CD14-positive monocyte (primary cell): ENCODE data around the gene CTNND2. TPM values are rescaled to one million over a fixed set of nuclear protein-coding genes. Genes with fewer than 3 reads are reported as not detected.

ENCODE experiments used
- DNase-seq, 3 donors: peaks; one replicate each; pipeline ENCODE4 v3.0.0-alpha.2; 2011 to 2022
- H2AFZ ChIP-seq: 2 replicates; pipeline ENCODE4 v1.6.0; 2012; ENCODE audit warnings: mild to moderate bottlenecking, low read depth, low read length, inconsistent platforms; ENCODE audit not compliant: insufficient read depth, poor library complexity, severe bottlenecking
- H3K27ac ChIP-seq, 2 donors: 1 replicate in 1 of 2; 2 replicates in 1 of 2; pipeline ENCODE4 v1.5.1; 2012 to 2013; ENCODE audit warnings: low read length in 2 of 2, control low read depth in 1 of 2, inconsistent platforms in 1 of 2, low read depth in 1 of 2, mild to moderate bottlenecking in 1 of 2
- H3K27me3 ChIP-seq, 2 donors: one replicate each; pipeline versions ENCODE4 v1.6.0 to v1.6.1; 2011 to 2013; ENCODE audit warnings: low read length in 2 of 2; ENCODE audit not compliant: control insufficient read depth in 2 of 2, insufficient read depth in 2 of 2
- H3K36me3 ChIP-seq, 2 donors: replicated peaks in 1 of 2; 1 replicate in 1 of 2; 2 replicates in 1 of 2; pipeline versions ENCODE4 v1.5.1 to v1.6.1; 2012 to 2013; ENCODE audit warnings: low read length in 2 of 2, control low read depth in 1 of 2, inconsistent platforms in 1 of 2, mild to moderate bottlenecking in 1 of 2; ENCODE audit not compliant: insufficient read depth in 2 of 2, control insufficient read depth in 1 of 2
- H3K4me1 ChIP-seq, 2 donors: 1 replicate in 1 of 2; 2 replicates in 1 of 2; pipeline versions ENCODE4 v1.5.1 to v1.6.1; 2012 to 2013; ENCODE audit warnings: low read length in 2 of 2, control low read depth in 1 of 2, inconsistent platforms in 1 of 2, mild to moderate bottlenecking in 1 of 2, moderate library complexity in 1 of 2; ENCODE audit not compliant: insufficient read depth in 2 of 2, control insufficient read depth in 1 of 2
- H3K4me2 ChIP-seq: replicated peaks from 2 replicates; pipeline ENCODE3; 2012; ENCODE audit warnings: low read length, moderate library complexity, mild to moderate bottlenecking; ENCODE audit not compliant: poor library complexity, severe bottlenecking; ENCODE audit errors: extremely low read depth
- H3K4me3 ChIP-seq, 3 experiments: fragments of 200-600 bp in 1 of 3; sonication (generic) in 1 of 3; replicated peaks in 1 of 3; 1 replicate in 2 of 3; 2 replicates in 1 of 3; pipeline ENCODE4 v1.5.1; 2011 to 2013; ENCODE audit warnings: low read length in 3 of 3, mild to moderate bottlenecking in 3 of 3, control low read depth in 2 of 3, low read depth in 2 of 3, inconsistent platforms in 1 of 3, moderate library complexity in 1 of 3
- H3K79me2 ChIP-seq: 2 replicates; pipeline ENCODE4 v1.6.0; 2012; ENCODE audit warnings: mild to moderate bottlenecking, control low read depth, inconsistent platforms, low read length, moderate library complexity; ENCODE audit not compliant: insufficient read depth
- H3K9ac ChIP-seq: 2 replicates; pipeline ENCODE4 v1.6.0; 2017; ENCODE audit warnings: low read length, mild to moderate bottlenecking; ENCODE audit not compliant: insufficient read depth, poor library complexity, severe bottlenecking
- H3K9me3 ChIP-seq, 2 donors: replicated peaks in 1 of 2; 1 replicate in 1 of 2; 2 replicates in 1 of 2; pipeline versions ENCODE4 v1.5.1 to v1.6.1; 2012 to 2013; ENCODE audit warnings: low read length in 2 of 2, control low read depth in 1 of 2; ENCODE audit not compliant: control insufficient read depth in 1 of 2, insufficient read depth in 1 of 2
- H4K20me1 ChIP-seq: 2 replicates; pipeline ENCODE4 v1.6.0; 2012; ENCODE audit warnings: mild to moderate bottlenecking, low read length, control low read depth, moderate library complexity; ENCODE audit not compliant: insufficient read depth
- H3K27ac Mint-ChIP-seq, 7 donors: one replicate each; pipeline ENCODE4 v1.8.0; 2020; ENCODE audit warnings: mild to moderate bottlenecking in 7 of 7, mixed read lengths in 7 of 7, moderate library complexity in 6 of 7, inconsistent platforms in 2 of 7
- H3K27me3 Mint-ChIP-seq, 3 donors: one replicate each; pipeline ENCODE4 v1.8.0; 2021 to 2022; ENCODE audit warnings: low read depth in 3 of 3, mild to moderate bottlenecking in 3 of 3, mixed read lengths in 3 of 3, moderate library complexity in 3 of 3, inconsistent platforms in 1 of 3
- H3K36me3 Mint-ChIP-seq, 2 donors: one replicate each; pipeline ENCODE4 v1.8.0; 2020; ENCODE audit warnings: mixed read lengths in 2 of 2, inconsistent platforms in 1 of 2, mild to moderate bottlenecking in 1 of 2
- H3K4me1 Mint-ChIP-seq: one replicate; pipeline ENCODE4 v1.8.0; 2020; ENCODE audit warnings: mild to moderate bottlenecking, mixed read lengths
- H3K4me3 Mint-ChIP-seq, 2 donors: one replicate each; pipeline ENCODE4 v1.8.0; 2020; ENCODE audit warnings: mild to moderate bottlenecking in 2 of 2, mixed read lengths in 2 of 2, moderate library complexity in 1 of 2
- H3K9me3 Mint-ChIP-seq, 7 donors: one replicate each; pipeline ENCODE4 v1.8.0; 2020 to 2022; ENCODE audit warnings: mixed read lengths in 7 of 7, mild to moderate bottlenecking in 6 of 7, moderate library complexity in 6 of 7, inconsistent platforms in 2 of 7
- WGBS: methylation state at CpG from one replicate; pipeline ENCODE4 v1.1.5; 2013; ENCODE audit warnings: missing lambda C conversion rate; ENCODE audit not compliant: insufficient coverage; 5-methylcytosine and 5-hydroxymethylcytosine counted together
- intact Hi-C, 2 donors: fragments of 100-400 bp; cut with micrococcal nuclease; formaldehyde crosslinking; loops; one replicate each; pipeline versions ENCODE4 v1.15.0 to v1.15.1; 2023
- polyA plus RNA-seq, 3 donors: library from polyadenylated mRNA; depleted of rRNA in 1 of 3; unstranded in 2 of 3; stranded (reverse) in 1 of 3; fragments of 300-500 nt in 2 of 3; fragments of >200 nt in 1 of 3; fragmentation: Illumina TruSeq in 2 of 3; gene quantifications; 1 replicate in 2 of 3; 2 replicates in 1 of 3; pipeline ENCODE4 v1.2.3, GENCODE V29; 2012 to 2021
- TF ChIP-seq, protein P1 (sequence below): fragments of 200-600 bp; IDR thresholded peaks from one replicate; pipeline ENCODE4 v1.8.0; 2022; ENCODE audit warnings: antibody characterized with exemption, mild to moderate bottlenecking

CTNND2 gene
- polyA plus RNA-seq, 3 donors: not detected

GRCh38 chr5:11734369-11734768 is 169.9 kb downstream of the CTNND2 start:
- WGBS: no CpG with 5 or more reads among the region's 1 CpG

GRCh38 chr5:11733840-11734192 is 170.4 kb downstream of the CTNND2 start:
- H3K4me3 ChIP-seq: no peak overlapping the region
- H3K36me3 ChIP-seq: no peaks in the 10 kb centered on the region
- no peak overlapping the region for H3K27ac Mint-ChIP-seq
- no peak for DNase-seq
- no peak overlapping the region for H3K9ac ChIP-seq
- H4K20me1 ChIP-seq: no peaks in the 10 kb centered on the region
- no peaks in the 10 kb centered on the region for H3K4me1 ChIP-seq
- H3K36me3 Mint-ChIP-seq: no peaks in the 10 kb centered on the region
- no peaks in the 10 kb centered on the region for H3K4me1 Mint-ChIP-seq
- no peak overlapping the region for H2AFZ ChIP-seq
- no peak overlapping the region for H3K4me2 ChIP-seq
- WGBS: no CpG with 5 or more reads among the region's 4 CpGs
- no peaks in the 10 kb centered on the region for H3K79me2 ChIP-seq
- peaks cover 0 to 9% (median 3%) of the 10 kb centered on the region in 7 donors for H3K9me3 Mint-ChIP-seq
- TF ChIP-seq, protein P1, sequence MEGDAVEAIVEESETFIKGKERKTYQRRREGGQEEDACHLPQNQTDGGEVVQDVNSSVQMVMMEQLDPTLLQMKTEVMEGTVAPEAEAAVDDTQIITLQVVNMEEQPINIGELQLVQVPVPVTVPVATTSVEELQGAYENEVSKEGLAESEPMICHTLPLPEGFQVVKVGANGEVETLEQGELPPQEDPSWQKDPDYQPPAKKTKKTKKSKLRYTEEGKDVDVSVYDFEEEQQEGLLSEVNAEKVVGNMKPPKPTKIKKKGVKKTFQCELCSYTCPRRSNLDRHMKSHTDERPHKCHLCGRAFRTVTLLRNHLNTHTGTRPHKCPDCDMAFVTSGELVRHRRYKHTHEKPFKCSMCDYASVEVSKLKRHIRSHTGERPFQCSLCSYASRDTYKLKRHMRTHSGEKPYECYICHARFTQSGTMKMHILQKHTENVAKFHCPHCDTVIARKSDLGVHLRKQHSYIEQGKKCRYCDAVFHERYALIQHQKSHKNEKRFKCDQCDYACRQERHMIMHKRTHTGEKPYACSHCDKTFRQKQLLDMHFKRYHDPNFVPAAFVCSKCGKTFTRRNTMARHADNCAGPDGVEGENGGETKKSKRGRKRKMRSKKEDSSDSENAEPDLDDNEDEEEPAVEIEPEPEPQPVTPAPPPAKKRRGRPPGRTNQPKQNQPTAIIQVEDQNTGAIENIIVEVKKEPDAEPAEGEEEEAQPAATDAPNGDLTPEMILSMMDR: no peak
- H3K27me3 Mint-ChIP-seq: peaks cover 0 to 2% (median 0%) of the 10 kb centered on the region in 3 donors
- no peaks in the 10 kb centered on the region for H3K27me3 ChIP-seq
- H3K27ac ChIP-seq: no peak overlapping the region
- peaks cover 0 to 8% of the 10 kb centered on the region in 2 donors for H3K9me3 ChIP-seq
- no peak overlapping the region for H3K4me3 Mint-ChIP-seq
- intact Hi-C loops: no loop called here

More at GRCh38 chr5:11734369-11734768, 169.9 kb downstream of the CTNND2 start:
- no peaks in the 10 kb centered on the region for H3K4me1 ChIP-seq
- no peak overlapping the region for H3K4me2 ChIP-seq
- H3K27ac ChIP-seq: no peak overlapping the region
- DNase-seq: no peak
- H3K27me3 ChIP-seq: no peaks in the 10 kb centered on the region
- peaks cover 0 to 8% of the 10 kb centered on the region in 2 donors for H3K9me3 ChIP-seq
- H3K79me2 ChIP-seq: no peaks in the 10 kb centered on the region
- H3K4me1 Mint-ChIP-seq: no peaks in the 10 kb centered on the region
- peaks cover 0 to 2% (median 0%) of the 10 kb centered on the region in 3 donors for H3K27me3 Mint-ChIP-seq
- no peaks in the 10 kb centered on the region for H4K20me1 ChIP-seq
- TF ChIP-seq, protein P1: no peak
- no peaks in the 10 kb centered on the region for H3K36me3 ChIP-seq
- no peak overlapping the region for H2AFZ ChIP-seq
- H3K9ac ChIP-seq: no peak overlapping the region
- H3K27ac Mint-ChIP-seq: no peak overlapping the region
- H3K4me3 ChIP-seq: no peak overlapping the region
- H3K36me3 Mint-ChIP-seq: no peaks in the 10 kb centered on the region
- intact Hi-C loops: no loop called here
- H3K4me3 Mint-ChIP-seq: no peak overlapping the region
- H3K9me3 Mint-ChIP-seq: peaks cover 0 to 12% (median 3%) of the 10 kb centered on the region in 7 donors
